GM12878 (cell line): Measurements from ENCODE around the gene WASF1. TPM values are rescaled to one million over a fixed set of nuclear protein-coding genes. Genes with fewer than 3 reads are reported as not detected.

Experiments used
- ATAC-seq: fragments of 200-7000 bp; cut with Tn5 transposase; 3 replicates; pipeline ENCODE4 v1.9.1; 2020; ENCODE audit warnings: mild to moderate bottlenecking, moderate library complexity
- BruUV-seq: library from RNA; stranded (reverse); fragments of 400-500 nt; replicated peaks from 2 replicates; lab custom pipeline; 2021; lab: Mats Ljungman, UMichigan
- CTCF ChIA-PET: fragments of 300-600 bp; sonication (Branson Sonifier 250); formaldehyde crosslinking; extraction: SDS; loops from one replicate; lab custom pipeline; 2021; ENCODE audit warnings: inconsistent platforms; lab: Yijun Ruan, JAX
- POLR2A ChIA-PET: fragments of 350-600 bp; formaldehyde crosslinking; extraction: SDS; loops from one replicate; lab custom pipeline; 2021; ENCODE audit warnings: inconsistent platforms; lab: Charles Lee
- RAD21 ChIA-PET: fragments of 300-600 bp; sonication (Branson Sonifier 250); formaldehyde crosslinking; loops from one replicate; lab custom pipeline; 2023; ENCODE audit warnings: antibody characterized with exemption; ENCODE audit not compliant: unreplicated experiment; lab: Charles Lee
- SMC1A ChIA-PET: fragments of 300-600 bp; sonication (Branson Sonifier 250); formaldehyde crosslinking; loops from one replicate; lab custom pipeline; 2023; ENCODE audit not compliant: unreplicated experiment, uncharacterized antibody; lab: Charles Lee
- DNase-seq: peaks from one replicate; pipeline ENCODE4 v3.0.0-alpha.2; 2011; ENCODE audit warnings: low read depth, low spot score
- FAIRE-seq: peaks from 3 replicates; lab custom pipeline; 2011; peaks lifted over from hg19 to GRCh38; lab: Jason Lieb, UNC
- H2AFZ ChIP-seq: 2 replicates; pipeline ENCODE4 v1.6.0; 2011; ENCODE audit warnings: low read depth, low read length, control low read depth; ENCODE audit not compliant: control insufficient read depth
- H3K27ac ChIP-seq: 2 replicates; pipeline ENCODE4 v1.5.1; 2011; ENCODE audit warnings: control low read depth; ENCODE audit not compliant: control insufficient read depth, insufficient read depth
- H3K27me3 ChIP-seq, 2 experiments: replicated peaks in 1 of 2; 2 replicates each; pipeline versions ENCODE4 v1.6.0 to v1.6.1; 2011; ENCODE audit warnings: low read length in 1 of 2; ENCODE audit not compliant: control insufficient read depth in 2 of 2, insufficient read depth in 2 of 2
- H3K36me3 ChIP-seq, 2 experiments: 2 replicates each; pipeline ENCODE4 v1.5.1; 2011; ENCODE audit warnings: low read length in 1 of 2; ENCODE audit not compliant: control insufficient read depth in 2 of 2, insufficient read depth in 2 of 2
- H3K4me1 ChIP-seq: 2 replicates; pipeline ENCODE4 v1.6.1; 2011; ENCODE audit warnings: mild to moderate bottlenecking, low read length, moderate library complexity, mixed read lengths; ENCODE audit not compliant: control insufficient read depth, insufficient read depth
- H3K4me2 ChIP-seq: 2 replicates; pipeline ENCODE4 v1.6.0; 2011; ENCODE audit warnings: control low read depth; ENCODE audit not compliant: control insufficient read depth, insufficient read depth
- H3K4me3 ChIP-seq: fragments of 200-600 bp; sonication (generic); 2 replicates; pipeline ENCODE4 v1.5.1; 2016
- H3K79me2 ChIP-seq: 2 replicates; pipeline ENCODE4 v1.6.0; 2011; ENCODE audit warnings: low read length; ENCODE audit not compliant: control insufficient read depth, insufficient read depth
- H3K9ac ChIP-seq: 2 replicates; pipeline ENCODE4 v1.8.0; 2011; ENCODE audit warnings: low read length, control low read depth, mixed read lengths; ENCODE audit not compliant: control insufficient read depth, insufficient read depth
- H3K9me3 ChIP-seq: replicated peaks from 3 replicates; pipeline ENCODE4 v1.5.1; 2011; ENCODE audit warnings: mild to moderate bottlenecking, low read length; ENCODE audit not compliant: control insufficient read depth, insufficient read depth
- H4K20me1 ChIP-seq: 2 replicates; pipeline ENCODE4 v1.6.0; 2011; ENCODE audit not compliant: control insufficient read depth, insufficient read depth
- ESRRA ChIP-seq: IDR thresholded peaks from 2 replicates; pipeline ENCODE4 v1.6.1; 2012; ENCODE audit warnings: mild to moderate bottlenecking, low read length, improper control_type of control experiment
- WGBS: methylation state at CpG from one replicate; pipeline ENCODE4 v1.1.6; 2016; ENCODE audit warnings: low lambda C conversion rate; ENCODE audit not compliant: insufficient replicate concordance, insufficient coverage; ENCODE audit errors: missing lambda C conversion rate; 5-methylcytosine and 5-hydroxymethylcytosine counted together
- in situ Hi-C: fragments of 300-500 bp; cut with MboI; formaldehyde crosslinking; loops from 9 replicates; pipeline ENCODE4 v1.14.3; 2018; ENCODE audit warnings: mixed read lengths
- intact Hi-C: fragments of 100-400 bp; cut with micrococcal nuclease; formaldehyde crosslinking; loops from one replicate; pipeline ENCODE4 v1.14.2; 2022; ENCODE audit not compliant: unreplicated experiment
- polyA plus RNA-seq, 11 experiments: library from polyadenylated mRNA; depleted of rRNA in 4 of 11; unstranded in 6 of 11; stranded (reverse) in 5 of 11; fragments of >200 nt; fragmentation: Nextera tagmentation in 4 of 11; fragmentation: Illumina TruSeq in 1 of 11; extraction: Ambion mirVana in 4 of 11; extraction: Trizol in 1 of 11; gene quantifications; 1 replicate in 1 of 11; 2 replicates in 10 of 11; pipeline versions ENCODE4 v1.2.1 to v1.2.3, GENCODE V29; 2011 to 2016; ENCODE audit warnings: inconsistent platforms in 2 of 11, missing spikeins in 2 of 11, low read depth in 1 of 11
- total RNA-seq, 4 experiments: library from RNA; depleted of rRNA in 3 of 4; stranded (reverse); fragments of >200 nt in 3 of 4; fragmentation: Illumina TruSeq in 1 of 4; extraction: Trizol in 1 of 4; gene quantifications; 2 replicates each; pipeline versions ENCODE4 v1.2.1 to v1.2.3, GENCODE V29; 2013 to 2021
- TF ChIP-seq, protein P1 (sequence below): IDR thresholded peaks from 2 replicates; pipeline ENCODE4 v1.6.1; 2012; ENCODE audit warnings: mild to moderate bottlenecking, low read depth, low read length

WASF1 gene
- total and polyA plus RNA-seq, 10 of the 15 experiments (the other 5 are each of a cell fraction or from before 2014, with no cell fraction given): 1.3 to 10.2 (median 4.5) TPM

DNA sequence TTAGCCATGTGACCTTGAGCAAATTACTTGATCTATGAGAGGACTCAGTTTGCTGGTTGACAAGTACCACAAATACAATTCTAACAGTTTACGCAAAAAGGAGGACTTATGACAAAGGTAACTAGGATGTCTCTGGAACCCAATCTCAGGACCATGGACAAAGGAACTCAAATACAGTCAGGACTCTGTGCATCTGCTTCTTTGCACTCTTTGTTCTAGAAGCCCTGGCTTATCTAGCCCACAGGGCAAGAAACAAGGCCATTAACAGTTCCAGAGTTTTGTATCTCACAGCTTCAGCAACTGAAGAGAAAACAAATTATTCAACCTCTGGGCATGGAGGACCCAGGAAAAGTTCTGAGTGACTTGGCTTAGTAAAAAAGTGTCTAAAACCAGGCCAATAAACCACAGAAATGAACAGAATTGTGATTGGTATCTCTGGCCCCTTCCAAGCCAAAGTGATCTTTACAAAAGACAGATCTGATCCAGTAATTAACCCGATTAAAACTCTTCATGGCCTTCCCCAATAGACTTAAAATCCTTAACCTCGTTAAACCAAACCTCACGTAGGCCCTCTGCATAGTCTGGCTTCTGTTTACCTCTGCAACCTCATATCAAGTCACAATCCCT, 5.9 kb downstream of the WASF1 start:
- Histone ChIP-seq H3K27me3 (no peaks in the 10 kb centered on the region; a peak in 1 of 4 replicates), H3K36me3 (no peaks in the 10 kb centered on the region), H3K9me3 (no peaks in the 10 kb centered on the region), H2AFZ (no peak overlapping the region), H3K9ac (no peak overlapping the region), H4K20me1 (no peaks in the 10 kb centered on the region), H3K4me2 (no peak overlapping the region), H3K27ac (no peak overlapping the region), H3K4me1 (no peaks in the 10 kb centered on the region), H3K4me3 (no peak overlapping the region), H3K79me2 (no peaks in the 10 kb centered on the region)
- no peak for ATAC-seq
- intact Hi-C loops (no loop called here), in situ Hi-C loops (loop anchor here (10.0 kb wide), 1 partner anchor 221 kb away; no protein-coding TSS in a partner anchor)
- SMC1A ChIA-PET: interaction anchor here (1.3 kb wide), 1 partner anchor 33 kb away, joined by 4 read pairs; no protein-coding TSS in a partner anchor
- TF ChIP-seq, protein P1, sequence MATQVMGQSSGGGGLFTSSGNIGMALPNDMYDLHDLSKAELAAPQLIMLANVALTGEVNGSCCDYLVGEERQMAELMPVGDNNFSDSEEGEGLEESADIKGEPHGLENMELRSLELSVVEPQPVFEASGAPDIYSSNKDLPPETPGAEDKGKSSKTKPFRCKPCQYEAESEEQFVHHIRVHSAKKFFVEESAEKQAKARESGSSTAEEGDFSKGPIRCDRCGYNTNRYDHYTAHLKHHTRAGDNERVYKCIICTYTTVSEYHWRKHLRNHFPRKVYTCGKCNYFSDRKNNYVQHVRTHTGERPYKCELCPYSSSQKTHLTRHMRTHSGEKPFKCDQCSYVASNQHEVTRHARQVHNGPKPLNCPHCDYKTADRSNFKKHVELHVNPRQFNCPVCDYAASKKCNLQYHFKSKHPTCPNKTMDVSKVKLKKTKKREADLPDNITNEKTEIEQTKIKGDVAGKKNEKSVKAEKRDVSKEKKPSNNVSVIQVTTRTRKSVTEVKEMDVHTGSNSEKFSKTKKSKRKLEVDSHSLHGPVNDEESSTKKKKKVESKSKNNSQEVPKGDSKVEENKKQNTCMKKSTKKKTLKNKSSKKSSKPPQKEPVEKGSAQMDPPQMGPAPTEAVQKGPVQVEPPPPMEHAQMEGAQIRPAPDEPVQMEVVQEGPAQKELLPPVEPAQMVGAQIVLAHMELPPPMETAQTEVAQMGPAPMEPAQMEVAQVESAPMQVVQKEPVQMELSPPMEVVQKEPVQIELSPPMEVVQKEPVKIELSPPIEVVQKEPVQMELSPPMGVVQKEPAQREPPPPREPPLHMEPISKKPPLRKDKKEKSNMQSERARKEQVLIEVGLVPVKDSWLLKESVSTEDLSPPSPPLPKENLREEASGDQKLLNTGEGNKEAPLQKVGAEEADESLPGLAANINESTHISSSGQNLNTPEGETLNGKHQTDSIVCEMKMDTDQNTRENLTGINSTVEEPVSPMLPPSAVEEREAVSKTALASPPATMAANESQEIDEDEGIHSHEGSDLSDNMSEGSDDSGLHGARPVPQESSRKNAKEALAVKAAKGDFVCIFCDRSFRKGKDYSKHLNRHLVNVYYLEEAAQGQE: peak; percentile 71
- TF ChIP-seq ESRRA: no peak
- POLR2A ChIA-PET: no interaction called here
- RAD21 ChIA-PET: no interaction called here
- 90% methylated on average over 4 of the region's 4 CpGs for WGBS
- DNase-seq: no peak
- no TSS peak for BruUV-seq
- no peak for FAIRE-seq
- CTCF ChIA-PET: no interaction called here
